Retinal pigment epithelial cell (primary cell): ENCODE results near the gene FAM229B.

Source experiments
- DNase-seq: peaks from one replicate; pipeline ENCODE4 v3.0.0-alpha.2; 2010; ENCODE audit warnings: low read depth
- H3K4me3 ChIP-seq: 2 replicates; pipeline ENCODE4 v1.5.1; 2011; ENCODE audit warnings: mild to moderate bottlenecking, low read length, control low read depth, moderate library complexity
- TF ChIP-seq, protein P1 (sequence below): conservative IDR thresholded peaks from 2 replicates; pipeline ENCODE4 v1.5.1; 2011; ENCODE audit warnings: low read depth, low read length, control low read depth, inconsistent platforms

FAM229B gene

DNA sequence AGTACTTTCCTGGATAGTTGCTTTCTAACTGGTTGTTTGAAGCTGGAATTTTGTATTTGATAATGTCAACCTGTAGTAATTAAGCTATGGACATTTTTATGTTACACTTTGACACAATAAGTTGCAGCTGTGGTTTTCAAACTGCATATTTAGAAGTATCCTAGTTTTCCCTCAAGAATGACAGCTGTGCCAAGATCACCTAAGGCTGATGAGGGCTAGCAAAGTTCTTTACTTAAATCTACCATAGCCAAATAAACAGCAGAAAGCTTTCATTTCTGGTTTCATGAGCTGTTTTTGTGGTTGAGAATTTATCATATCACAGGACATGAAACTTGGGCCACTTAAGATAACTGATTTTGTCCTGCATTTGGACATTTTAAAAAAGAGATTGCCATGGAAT is 30.6 kb downstream of the FAM229B start:
- TF ChIP-seq, protein P1, sequence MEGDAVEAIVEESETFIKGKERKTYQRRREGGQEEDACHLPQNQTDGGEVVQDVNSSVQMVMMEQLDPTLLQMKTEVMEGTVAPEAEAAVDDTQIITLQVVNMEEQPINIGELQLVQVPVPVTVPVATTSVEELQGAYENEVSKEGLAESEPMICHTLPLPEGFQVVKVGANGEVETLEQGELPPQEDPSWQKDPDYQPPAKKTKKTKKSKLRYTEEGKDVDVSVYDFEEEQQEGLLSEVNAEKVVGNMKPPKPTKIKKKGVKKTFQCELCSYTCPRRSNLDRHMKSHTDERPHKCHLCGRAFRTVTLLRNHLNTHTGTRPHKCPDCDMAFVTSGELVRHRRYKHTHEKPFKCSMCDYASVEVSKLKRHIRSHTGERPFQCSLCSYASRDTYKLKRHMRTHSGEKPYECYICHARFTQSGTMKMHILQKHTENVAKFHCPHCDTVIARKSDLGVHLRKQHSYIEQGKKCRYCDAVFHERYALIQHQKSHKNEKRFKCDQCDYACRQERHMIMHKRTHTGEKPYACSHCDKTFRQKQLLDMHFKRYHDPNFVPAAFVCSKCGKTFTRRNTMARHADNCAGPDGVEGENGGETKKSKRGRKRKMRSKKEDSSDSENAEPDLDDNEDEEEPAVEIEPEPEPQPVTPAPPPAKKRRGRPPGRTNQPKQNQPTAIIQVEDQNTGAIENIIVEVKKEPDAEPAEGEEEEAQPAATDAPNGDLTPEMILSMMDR, result no peak
- no peak overlapping the region for H3K4me3 ChIP-seq

DNA sequence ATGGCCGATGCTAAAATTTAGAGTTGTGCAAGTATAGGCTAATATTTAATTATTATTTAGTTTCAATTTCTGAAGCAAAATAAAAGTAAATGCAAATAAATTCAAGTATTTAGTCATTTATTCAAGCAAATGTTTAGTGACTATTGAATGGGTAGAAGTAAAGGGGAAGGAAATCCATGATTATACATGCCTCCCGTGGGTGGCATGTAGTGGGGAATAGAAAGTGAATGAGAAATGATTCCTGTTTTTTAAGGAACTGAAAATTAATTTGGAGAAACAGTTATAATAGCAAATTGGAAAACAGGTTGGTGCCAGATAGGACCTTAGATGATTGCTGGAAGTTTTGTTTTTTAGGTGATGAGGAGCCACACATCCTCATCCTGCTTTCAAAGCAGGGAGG is 35.4 kb downstream of the FAM229B start:
- TF ChIP-seq, protein P1, result no peak
- DNase-seq, result no peak
- no peak overlapping the region for H3K4me3 ChIP-seq

More for the DNA sequence above, 30.6 kb downstream of the FAM229B start:
- DNase-seq, result no peak

DNA sequence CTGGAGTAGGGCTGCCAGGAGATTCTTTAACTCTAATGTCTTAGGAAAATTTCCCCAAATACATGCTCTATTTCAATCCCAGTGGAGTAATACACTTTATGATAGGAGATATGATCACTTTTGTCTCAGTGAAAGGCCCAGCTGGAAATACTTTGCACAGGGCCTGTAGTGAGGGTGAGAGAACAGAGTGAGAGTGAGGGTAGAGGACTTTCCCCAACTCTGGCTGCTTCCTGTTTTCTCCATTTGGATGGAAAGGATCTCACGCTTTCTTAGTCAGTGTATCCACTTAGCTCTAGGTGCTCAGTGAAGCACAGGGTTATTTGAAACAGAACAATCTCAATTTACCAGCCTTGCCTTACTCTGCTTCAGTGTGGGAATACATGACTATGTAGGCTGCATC is 36.6 kb downstream of the FAM229B start:
- no peak for DNase-seq
- TF ChIP-seq, protein P1, result no peak
- H3K4me3 ChIP-seq, result no peak overlapping the region

DNA sequence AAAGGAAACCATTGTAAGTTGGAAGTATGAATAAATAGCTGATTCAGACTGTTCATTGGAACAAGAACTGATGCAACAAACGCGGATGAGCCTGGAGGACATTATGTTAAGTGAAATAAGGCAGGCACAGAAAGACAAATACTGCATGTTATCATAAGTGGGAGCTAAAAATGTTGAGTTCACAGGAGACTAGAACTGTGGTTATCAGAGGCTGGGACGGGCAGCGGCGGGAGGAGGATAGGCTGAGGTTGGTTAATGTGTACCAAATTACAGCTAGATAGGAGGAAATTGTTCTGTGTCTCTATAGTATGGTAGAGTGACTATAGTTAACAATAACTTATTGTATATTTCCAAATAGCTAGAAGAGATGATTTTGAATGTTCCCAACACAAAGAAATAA is 40.8 kb downstream of the FAM229B start:
- no peak overlapping the region for H3K4me3 ChIP-seq
- DNase-seq, result no peak
- TF ChIP-seq, protein P1, result no peak

DNA sequence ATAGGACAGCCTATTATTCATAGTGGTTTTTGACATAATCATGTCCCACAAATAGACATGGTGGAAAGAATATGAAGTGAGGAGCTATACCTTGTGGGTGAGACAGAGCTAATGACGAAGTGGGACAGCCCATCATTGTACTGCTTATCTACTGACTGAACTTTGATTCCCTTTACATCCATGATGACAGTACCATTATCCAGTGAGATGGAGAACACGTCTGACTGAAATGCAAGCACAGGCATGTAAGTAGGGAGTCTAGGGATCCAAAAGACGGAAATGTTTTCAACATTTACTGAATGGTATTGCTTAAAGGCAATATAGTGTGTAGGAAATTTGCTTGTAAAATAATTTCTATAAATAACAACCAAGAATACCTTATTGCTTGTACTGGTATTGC is 43.5 kb downstream of the FAM229B start:
- DNase-seq, result no peak
- TF ChIP-seq, protein P1, result no peak
- H3K4me3 ChIP-seq, result no peak overlapping the region

DNA sequence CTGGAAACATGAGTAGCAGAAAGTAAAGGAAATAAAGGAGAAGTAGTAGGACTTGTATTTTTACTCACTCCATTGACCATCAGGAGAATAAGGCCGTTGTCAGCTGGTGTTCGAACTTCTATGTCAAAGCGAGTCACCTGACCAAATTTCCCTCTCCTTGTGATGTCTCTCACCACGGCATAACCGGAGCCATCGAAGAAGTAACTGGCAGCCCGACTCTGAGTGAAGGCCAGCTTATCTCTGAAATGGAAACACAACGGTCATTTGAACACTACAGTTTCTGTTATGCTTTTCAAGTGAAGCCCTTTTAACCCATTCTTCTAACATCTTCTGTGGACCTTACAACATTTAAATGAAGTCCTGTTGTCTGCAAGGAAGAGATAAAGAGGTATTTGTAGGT is 51.7 kb downstream of the FAM229B start:
- TF ChIP-seq, protein P1, result no peak

DNA sequence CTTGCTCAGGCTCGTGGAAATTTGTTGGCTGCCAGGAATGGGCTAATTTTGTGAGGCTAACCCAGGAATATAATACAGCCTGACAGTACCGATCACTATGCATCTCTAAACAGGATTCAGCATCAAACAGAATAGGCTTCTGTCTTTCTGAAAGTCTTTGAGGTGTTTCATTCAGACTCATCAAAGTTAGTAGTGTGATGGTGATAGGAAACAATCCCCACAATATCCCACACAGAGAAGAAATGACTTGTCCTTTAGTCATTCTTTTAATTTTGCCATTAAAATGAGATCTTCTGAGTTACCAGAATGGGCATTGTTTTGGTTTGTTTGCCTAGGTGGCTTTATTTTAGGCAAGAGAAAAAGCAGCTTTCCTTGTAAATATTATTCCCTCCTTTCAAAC is 54.3 kb downstream of the FAM229B start:
- H3K4me3 ChIP-seq, result no peak overlapping the region
- no peak for DNase-seq
- TF ChIP-seq, protein P1, result no peak

More for the DNA sequence above, 51.7 kb downstream of the FAM229B start:
- DNase-seq, result no peak
- no peak overlapping the region for H3K4me3 ChIP-seq
